ENCODE measurements around the gene COPA. TPM values are rescaled to one million over a fixed set of nuclear protein-coding genes. Genes with fewer than 3 reads are reported as not detected.

The COPA gene
- total and polyA plus RNA-seq, 2 donors from 2014 or later = 50.1 to 160 TPM

DNA sequence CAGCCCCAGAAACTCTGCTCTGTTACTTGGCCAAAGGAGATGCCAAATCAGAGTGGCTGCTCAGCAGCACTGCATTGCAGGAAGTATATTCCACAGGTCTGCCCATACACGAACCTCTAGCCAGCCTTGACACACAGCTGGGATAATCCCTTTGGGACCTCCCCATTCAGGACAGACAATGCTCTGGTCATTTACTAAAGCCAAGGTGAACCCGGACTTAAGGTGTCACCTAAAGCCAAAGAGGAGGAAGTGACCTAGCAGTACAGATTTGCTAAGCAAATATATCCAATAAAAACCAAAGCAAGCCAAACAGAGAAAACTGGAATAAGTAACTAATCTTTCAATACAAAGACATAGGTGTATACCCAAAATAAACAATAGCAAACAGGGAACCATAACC, 27.7 kb downstream of the COPA start:
- no peaks in the 10 kb centered on the region for H3K9me3 ChIP-seq (ENCODE audit: control insufficient read depth in 2 of 3, insufficient read depth in 1 of 3, low read length in 3 of 3)
- no peak overlapping the region for H3K9ac ChIP-seq (ENCODE audit: low read length in 3 of 3)
- H3K36me3 ChIP-seq (ENCODE audit: control insufficient read depth in 2 of 3, insufficient read depth in 3 of 3, low read length in 3 of 3) = peaks cover 20 to 70% (median 44%) of the 10 kb centered on the region in 3 donors
- intact Hi-C loops (cut with DNase I) = no loop called here
- no peak overlapping the region for H3K4me3 ChIP-seq (ENCODE audit: low read length in 3 of 3)
- H3K27me3 ChIP-seq (ENCODE audit: control insufficient read depth, insufficient read depth, low read length) = no peaks in the 10 kb centered on the region
- TF ChIP-seq, protein P1, sequence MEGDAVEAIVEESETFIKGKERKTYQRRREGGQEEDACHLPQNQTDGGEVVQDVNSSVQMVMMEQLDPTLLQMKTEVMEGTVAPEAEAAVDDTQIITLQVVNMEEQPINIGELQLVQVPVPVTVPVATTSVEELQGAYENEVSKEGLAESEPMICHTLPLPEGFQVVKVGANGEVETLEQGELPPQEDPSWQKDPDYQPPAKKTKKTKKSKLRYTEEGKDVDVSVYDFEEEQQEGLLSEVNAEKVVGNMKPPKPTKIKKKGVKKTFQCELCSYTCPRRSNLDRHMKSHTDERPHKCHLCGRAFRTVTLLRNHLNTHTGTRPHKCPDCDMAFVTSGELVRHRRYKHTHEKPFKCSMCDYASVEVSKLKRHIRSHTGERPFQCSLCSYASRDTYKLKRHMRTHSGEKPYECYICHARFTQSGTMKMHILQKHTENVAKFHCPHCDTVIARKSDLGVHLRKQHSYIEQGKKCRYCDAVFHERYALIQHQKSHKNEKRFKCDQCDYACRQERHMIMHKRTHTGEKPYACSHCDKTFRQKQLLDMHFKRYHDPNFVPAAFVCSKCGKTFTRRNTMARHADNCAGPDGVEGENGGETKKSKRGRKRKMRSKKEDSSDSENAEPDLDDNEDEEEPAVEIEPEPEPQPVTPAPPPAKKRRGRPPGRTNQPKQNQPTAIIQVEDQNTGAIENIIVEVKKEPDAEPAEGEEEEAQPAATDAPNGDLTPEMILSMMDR (IDR thresholded peaks at IDR 0.05; ENCODE audit: borderline replicate concordance, extremely low read depth, insufficient read depth) = no peak
- DNase-seq (no peak), FAIRE-seq (no peak)
- H3K4me1 ChIP-seq (ENCODE audit: control insufficient read depth in 2 of 3, insufficient read depth in 2 of 3, low read depth in 1 of 3, low read length in 3 of 3) = no peaks in the 10 kb centered on the region
- H3K27ac ChIP-seq (ENCODE audit: low read depth in 2 of 2, low read length in 2 of 2) = no peak overlapping the region

DNA sequence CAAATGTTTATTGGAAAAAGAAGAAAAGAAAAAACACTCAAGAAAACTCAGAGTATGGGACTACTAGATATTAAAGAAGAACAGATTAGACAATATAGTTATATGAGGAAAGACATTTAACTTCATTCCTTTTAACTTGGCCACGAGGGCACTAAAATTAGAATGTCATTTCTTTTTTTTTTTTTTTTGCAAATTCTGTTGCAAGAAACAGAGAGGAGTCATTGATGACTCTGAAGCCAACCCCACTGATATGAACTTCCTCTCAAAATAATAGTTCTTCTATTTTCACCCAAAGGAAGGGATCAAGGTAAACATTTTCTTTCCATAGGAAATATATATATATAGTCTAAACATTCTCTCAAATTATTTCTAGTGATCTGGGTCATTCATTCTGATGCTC, 33.5 kb downstream of the COPA start:
- FAIRE-seq = no peak
- no peaks in the 10 kb centered on the region for H3K9me3 ChIP-seq (ENCODE audit: control insufficient read depth in 2 of 3, insufficient read depth in 1 of 3, low read length in 3 of 3)

DNA sequence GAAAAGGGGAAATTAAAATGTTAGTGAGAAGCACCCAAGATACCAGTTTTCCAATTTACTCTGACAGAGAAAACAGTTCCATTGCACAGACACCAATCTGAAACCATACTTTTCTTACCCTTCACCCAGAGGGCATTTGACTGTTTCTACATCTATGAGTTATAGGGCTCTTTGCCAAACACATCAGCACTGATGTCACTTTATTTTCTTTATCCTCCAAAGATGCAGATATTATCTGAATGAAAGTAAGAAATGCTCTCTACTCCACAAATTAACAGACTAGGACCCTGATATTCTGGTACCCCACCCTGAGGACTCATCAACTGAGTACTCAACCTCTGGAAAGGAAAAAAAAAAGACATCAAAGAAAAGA, 33.9 kb downstream of the COPA start:
- no peak overlapping the region for H3K9ac ChIP-seq (ENCODE audit: low read length in 3 of 3)
- no peak overlapping the region for H3K27ac ChIP-seq (ENCODE audit: low read depth in 2 of 2, low read length in 2 of 2)
- no peaks in the 10 kb centered on the region for H3K9me3 ChIP-seq (ENCODE audit: control insufficient read depth in 2 of 3, insufficient read depth in 1 of 3, low read length in 3 of 3)
- no peak for FAIRE-seq
- H3K36me3 ChIP-seq (ENCODE audit: control insufficient read depth in 2 of 3, insufficient read depth in 3 of 3, low read length in 3 of 3) = peaks cover 13 to 76% (median 58%) of the 10 kb centered on the region in 3 donors
- no peak for DNase-seq
- no peaks in the 10 kb centered on the region for H3K27me3 ChIP-seq (ENCODE audit: control insufficient read depth, insufficient read depth, low read length)
- no peak overlapping the region for H3K4me3 ChIP-seq (ENCODE audit: low read length in 3 of 3)
- intact Hi-C loops (cut with DNase I) = no loop called here
- no peaks in the 10 kb centered on the region for H3K4me1 ChIP-seq (ENCODE audit: control insufficient read depth in 2 of 3, insufficient read depth in 2 of 3, low read depth in 1 of 3, low read length in 3 of 3)
- TF ChIP-seq, protein P1 (IDR thresholded peaks at IDR 0.05; ENCODE audit: borderline replicate concordance, extremely low read depth, insufficient read depth) = no peak

More for the DNA sequence above, 33.5 kb downstream of the COPA start:
- H3K4me3 ChIP-seq (ENCODE audit: low read length in 3 of 3) = no peak overlapping the region
- H3K9ac ChIP-seq (ENCODE audit: low read length in 3 of 3) = no peak overlapping the region
- DNase-seq = no peak
- TF ChIP-seq, protein P1 (IDR thresholded peaks at IDR 0.05; ENCODE audit: borderline replicate concordance, extremely low read depth, insufficient read depth) = no peak
- intact Hi-C loops (cut with DNase I) = no loop called here
- no peak overlapping the region for H3K27ac ChIP-seq (ENCODE audit: low read depth in 2 of 2, low read length in 2 of 2)
- peaks cover 13 to 80% (median 58%) of the 10 kb centered on the region in 3 donors for H3K36me3 ChIP-seq (ENCODE audit: control insufficient read depth in 2 of 3, insufficient read depth in 3 of 3, low read length in 3 of 3)
- H3K4me1 ChIP-seq (ENCODE audit: control insufficient read depth in 2 of 3, insufficient read depth in 2 of 3, low read depth in 1 of 3, low read length in 3 of 3) = no peaks in the 10 kb centered on the region
- no peaks in the 10 kb centered on the region for H3K27me3 ChIP-seq (ENCODE audit: control insufficient read depth, insufficient read depth, low read length)
